HG03354 (cell line): ENCODE measurements around the gene DNAH10.
"Not testable (repeated sequence)": the region's sequence is repeated elsewhere in the genome, so short reads cannot be mapped to it uniquely, and the experiment has no call there.

Experiments
- ATAC-seq: cut with Tn5 transposase; IDR thresholded peaks from one replicate; pipeline ENCODE4 v1.9.1; 2021; ENCODE audit warnings: mild to moderate bottlenecking; ENCODE audit not compliant: unreplicated experiment, poor library complexity, severe bottlenecking

DNAH10 gene

DNA sequence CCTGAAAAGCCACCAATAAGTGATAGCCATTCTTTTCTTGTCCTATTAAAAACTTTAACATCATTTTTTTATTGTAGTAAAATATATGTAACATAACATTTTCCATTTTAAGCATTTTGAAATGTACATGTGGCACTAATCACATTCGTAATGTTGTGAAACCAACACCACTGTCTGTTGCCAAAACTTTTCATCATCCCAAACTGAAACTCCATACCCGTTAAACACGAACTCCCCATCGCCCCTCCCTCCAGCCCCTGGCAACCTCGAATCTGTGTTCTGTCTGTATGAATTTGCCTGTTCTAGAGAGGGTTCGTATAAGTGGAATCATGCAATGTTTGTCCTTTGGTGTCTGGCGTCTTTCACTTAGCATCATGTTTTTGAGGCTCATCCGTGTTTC, 134.7 kb downstream of the DNAH10 start:
- ATAC-seq: no peak

DNA sequence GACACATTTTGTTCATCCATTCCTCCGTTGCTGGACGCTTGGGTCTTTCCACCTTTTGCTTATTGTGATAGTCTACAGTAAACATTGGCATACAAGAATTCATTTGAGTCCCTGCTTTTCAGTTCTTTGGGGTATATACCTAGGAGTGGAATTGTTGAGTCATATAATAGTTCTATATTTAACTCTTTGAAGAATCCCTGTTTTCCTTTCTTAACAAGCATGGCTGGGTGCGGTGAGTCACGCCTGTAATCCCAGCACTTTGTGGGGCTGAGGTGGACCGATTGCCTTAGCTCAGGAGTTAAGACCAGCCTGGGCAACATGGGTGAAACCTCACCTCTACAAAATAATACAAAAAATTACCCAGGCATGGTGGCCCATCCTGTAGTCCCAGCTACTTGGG, 135.1 kb downstream of the DNAH10 start:
- no peak for ATAC-seq

DNA sequence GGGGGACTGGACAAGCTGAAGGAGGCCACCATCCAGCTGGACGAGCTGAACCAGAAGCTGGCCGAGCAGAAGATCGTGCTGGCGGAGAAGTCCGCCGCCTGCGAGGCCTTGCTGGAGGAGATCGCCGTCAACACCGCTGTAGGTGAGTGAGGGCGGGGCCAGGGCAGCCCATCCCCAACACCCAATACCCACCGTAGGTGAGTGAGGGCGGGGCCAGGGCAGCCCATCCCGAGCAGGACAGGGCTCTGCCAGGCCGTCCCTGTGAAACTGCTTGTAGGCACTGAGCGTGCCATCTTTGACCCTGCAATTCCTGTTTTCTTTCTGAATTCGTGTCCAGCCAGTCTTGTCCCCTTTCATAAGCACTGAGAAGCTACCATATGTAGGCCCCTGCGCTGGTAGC, 136.6 kb downstream of the DNAH10 start:
- ATAC-seq: no peak

DNA sequence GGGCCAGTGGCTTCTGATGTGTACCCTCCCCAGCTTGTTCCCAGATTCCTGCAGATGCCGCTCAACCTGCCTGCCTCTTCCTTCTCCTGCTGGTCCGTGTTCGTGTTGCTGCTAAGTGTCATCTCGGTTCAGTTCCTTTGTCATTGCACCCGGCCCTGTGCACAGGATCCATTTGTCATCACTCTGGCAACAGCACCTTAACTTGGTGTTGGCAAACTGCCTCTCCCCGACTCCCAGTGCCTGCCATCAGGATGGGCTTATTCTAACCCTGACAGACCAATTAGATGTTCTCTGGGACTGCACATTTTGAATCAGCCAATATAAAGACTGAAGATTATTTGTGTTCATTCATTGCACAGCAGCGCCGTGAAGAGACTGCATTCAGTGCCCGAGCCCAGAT, 137.3 kb downstream of the DNAH10 start:
- no peak for ATAC-seq

DNA sequence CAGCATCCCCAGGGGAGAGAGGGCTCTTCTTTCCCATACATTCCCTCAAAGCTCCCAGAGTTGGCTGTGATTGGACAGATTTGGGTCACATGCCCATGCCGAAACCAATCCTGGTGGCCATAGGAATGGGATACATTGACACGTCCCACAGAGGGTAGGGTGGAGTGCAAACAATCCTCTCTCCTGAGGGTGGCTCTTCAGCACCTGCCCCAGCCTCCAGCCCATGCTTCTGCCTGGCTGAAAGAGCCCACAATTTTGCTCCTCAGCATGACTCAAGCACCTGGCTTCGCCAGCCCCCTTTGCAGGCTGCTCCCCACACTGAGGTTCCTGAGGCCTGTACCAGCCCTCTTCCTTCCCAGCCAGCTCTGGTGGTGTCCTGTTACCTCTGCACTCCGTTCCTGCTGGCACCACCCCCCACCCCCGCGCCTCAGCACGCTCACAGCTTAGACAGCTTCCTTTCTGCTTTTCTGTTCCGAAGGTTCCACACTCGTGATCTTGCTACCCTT, 138.8 kb downstream of the DNAH10 start:
- ATAC-seq: no peak

DNA sequence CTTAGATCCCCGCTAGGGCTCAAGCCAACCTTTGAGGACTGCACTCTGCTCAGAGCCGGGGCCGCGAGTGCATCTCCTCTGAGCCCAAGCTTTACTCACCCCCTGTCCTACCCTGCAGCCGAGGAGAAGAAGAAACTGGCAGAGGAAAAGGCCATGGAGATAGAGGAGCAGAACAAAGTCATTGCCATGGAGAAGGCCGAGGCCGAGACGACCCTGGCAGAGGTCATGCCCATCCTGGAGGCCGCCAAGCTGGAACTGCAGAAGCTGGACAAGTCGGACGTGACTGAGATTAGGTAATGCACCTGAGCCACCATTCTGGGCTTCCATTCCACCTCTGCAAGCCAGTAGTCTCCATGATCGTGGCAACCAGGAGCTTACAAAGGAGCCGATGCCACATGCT, 140.7 kb downstream of the DNAH10 start:
- no peak for ATAC-seq

DNA sequence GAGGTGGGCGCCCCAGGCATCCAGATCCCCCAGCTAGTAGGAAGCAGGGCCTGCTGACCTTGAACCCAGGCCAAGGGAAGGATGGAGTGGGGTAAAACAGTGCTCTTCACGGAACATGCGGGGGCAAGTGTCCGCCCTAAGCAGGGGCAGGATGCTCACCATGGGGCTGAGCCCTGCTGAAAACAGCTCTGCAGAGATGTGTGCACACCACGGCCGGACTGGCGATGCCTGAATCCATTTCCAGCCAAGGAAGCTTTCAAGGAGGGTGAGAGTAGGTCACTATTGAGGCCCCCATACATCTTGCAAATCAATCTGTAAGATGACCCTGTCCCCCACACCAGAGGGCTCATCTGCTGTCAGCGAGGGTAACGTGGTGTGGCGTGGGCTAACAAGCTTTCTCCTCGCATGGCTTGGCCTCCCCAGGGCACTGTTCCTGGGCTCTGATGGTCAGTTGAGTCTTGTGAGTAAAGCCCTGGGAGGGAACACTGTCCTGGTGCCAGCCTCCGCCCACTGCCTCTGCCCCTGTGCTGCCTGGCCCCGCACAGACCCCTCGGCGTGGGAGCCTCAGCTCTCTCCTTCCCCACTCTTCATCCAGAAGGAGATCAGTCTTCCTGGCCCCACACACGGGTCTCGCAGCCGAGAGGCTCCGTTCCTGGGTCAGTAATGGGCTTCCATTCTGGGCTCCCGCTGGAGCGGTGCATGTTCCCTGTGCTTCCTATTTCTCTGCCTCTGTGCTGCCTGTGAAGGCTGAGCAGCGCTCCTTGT, 141.4 kb downstream of the DNAH10 start:
- ATAC-seq: no peak

DNA sequence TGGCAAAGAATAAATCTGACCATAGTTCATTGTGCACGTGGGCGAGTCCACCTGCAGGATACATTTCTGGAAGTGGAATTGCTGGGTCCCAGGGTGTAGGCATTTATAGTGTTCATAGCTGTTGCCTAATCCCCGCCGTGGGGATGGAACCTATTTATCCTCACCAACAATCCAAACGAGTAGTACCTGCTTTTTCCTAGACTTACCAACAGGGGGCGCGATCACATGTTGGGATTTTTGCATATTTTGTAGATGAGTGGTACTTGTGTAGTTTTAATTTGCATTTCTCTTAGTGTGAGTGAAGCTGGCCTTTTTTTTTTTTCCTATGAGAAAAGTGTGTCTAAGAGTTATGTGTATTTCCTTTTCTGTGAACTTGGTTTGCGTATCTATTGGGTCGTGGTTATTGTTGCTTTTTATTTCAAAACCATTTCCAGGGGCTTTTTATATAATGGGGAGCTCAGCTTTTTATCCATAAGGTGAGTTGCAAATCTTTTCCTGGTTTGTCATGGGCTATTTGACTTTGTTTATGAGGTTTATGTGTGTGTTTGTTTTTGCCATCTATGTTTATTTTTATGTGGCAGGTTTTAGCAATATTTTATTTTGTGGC, 143.3 kb downstream of the DNAH10 start:
- ATAC-seq: peak; percentile 52

DNA sequence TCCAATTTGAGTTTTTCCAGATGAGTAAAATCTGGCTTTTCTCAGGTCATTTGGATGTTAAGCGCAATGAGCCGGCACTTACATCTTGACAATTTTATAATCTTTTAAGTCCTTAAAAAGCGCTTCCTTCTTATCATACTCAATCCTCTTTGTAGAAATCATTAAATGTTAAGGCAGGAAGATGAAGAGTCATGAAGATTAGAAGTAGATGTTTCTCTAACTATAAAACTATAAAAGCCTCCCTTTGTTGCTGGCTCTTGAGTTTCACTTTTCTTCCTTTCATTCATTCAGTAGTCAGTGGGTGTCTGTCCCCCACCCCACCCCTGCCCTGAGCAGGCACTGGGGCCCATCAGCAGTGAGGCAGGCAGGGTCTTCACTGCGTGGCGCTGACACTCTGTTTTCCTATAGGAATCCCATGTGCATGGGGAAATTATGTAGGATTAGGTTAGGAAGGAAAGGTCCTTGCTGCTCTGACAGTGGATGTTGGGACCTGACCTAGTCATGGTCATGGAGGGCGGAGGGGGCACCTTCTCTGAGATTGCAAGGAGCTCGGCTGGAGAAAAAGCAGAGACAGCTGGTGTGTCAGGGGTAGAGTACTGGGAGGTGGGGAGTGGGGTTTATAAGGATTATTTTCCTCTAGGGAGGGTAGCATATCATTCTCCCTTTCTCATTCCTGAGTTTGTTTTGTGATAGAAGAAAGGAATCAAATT, 144.8 kb downstream of the DNAH10 start:
- no peak for ATAC-seq

DNA sequence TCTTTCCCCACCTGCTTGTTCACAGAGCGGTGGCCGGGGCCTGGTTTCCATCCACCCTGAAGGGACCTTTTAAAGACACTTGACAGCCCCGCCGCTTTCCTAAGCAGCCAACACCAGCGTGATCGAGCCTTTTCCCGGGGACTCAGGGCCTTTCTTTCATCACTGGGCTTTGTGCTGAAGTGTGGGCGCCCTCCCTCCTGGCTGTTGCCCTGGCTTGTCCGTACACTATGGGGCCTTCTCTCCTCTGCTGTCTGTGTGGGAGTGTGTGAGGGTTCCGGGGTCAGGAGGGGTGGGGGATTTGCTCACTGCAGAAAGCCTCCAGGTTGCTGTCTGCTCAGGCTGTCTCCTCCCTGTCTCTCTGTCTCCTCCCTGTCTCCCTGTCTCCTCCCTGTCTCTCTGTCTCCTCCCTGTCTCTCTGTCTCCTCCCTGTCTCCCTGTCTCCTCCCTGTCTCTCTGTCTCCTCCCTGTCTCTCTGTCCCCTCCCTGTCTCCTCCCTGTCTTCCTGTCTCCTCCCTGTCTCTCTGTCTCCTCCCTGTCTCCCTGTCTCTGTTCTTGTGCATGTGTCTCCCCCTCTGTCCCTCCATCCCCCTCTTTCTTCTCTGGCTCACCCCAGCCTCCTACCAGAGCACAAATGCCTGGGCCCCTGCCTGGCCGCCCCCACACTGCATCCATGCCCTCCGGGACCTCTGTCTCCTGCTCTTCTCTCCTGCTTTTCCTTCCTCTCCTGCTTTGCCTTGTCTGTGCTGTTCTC, 145.8 kb downstream of the DNAH10 start:
- no peak for ATAC-seq

DNA sequence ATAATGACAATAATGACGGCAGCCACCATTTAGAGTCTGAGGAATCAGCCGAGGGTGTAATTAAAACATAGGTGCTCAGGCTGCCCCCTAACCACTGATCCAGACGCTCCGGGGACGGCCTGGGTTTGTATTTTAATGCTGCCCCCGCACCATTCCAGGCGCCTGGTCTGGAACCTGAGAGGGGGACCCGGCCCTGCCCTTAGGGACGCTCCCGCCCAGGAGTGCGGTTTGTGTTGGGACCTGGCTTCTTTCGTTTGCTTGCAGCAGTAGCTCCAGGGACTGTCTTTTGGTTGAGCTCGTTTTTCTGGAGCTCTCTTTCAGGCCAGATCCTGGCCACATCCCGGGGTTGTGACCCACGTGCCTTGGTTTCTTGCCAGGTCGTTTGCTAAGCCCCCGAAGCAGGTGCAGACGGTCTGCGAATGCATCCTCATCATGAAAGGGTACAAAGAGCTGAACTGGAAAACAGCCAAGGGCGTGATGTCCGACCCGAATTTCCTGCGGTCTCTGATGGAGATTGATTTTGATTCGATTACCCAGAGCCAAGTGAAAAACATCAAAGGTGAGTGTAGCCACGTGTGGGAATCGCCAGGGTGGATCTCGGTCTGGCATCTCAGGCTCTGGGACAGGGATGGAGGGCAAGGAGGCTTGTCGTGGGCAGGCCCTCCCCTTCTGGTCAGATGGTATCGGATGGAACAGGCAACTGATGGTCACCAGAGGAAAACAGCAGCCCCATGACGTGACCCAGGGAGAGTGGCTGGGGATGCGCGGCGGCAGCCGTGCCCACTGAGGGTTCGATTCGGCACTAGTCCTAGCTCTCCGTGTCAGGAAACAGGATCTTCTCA, 147.0 kb downstream of the DNAH10 start:
- ATAC-seq: no peak

DNA sequence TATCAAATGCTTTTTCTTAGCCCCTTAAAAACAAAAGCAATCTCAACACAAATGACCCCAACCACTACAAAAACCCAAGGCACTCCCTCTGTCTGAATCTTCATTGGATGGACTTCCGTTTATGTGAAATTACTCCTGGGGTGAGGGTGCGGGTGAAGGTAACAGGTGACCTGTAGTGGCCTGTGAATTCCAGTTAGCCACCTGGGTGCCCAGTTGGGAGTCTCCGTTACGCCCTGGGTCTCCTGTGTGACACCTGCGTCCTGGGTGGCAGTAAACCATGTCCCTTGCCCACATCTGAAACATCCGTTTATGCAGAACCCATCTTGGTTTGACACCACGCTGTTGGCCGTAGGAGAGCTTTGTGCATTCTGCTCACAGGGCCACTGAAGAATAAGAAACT, 148.0 kb downstream of the DNAH10 start:
- ATAC-seq: no peak

DNA sequence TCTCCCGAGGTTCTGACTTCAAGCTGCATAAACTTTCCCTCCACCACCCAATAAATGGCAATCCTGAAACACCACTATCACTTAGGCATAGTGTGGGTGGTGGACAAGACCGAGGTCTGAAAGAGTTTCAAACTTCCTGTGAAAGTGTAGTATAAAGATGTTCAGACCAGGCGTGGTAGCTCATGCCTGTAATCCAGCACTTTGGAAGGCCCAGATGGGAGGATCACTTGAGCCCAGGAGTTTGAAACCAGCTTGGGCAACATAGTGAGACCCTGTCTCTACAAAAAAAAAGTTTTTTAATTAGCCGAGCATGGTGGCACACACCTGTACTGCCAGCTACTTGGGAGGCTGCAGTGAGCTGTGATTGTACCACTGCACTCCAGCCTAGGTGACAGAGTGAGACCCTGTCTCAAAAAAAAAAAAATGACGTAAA, 148.7 kb downstream of the DNAH10 start:
- ATAC-seq: no peak

DNA sequence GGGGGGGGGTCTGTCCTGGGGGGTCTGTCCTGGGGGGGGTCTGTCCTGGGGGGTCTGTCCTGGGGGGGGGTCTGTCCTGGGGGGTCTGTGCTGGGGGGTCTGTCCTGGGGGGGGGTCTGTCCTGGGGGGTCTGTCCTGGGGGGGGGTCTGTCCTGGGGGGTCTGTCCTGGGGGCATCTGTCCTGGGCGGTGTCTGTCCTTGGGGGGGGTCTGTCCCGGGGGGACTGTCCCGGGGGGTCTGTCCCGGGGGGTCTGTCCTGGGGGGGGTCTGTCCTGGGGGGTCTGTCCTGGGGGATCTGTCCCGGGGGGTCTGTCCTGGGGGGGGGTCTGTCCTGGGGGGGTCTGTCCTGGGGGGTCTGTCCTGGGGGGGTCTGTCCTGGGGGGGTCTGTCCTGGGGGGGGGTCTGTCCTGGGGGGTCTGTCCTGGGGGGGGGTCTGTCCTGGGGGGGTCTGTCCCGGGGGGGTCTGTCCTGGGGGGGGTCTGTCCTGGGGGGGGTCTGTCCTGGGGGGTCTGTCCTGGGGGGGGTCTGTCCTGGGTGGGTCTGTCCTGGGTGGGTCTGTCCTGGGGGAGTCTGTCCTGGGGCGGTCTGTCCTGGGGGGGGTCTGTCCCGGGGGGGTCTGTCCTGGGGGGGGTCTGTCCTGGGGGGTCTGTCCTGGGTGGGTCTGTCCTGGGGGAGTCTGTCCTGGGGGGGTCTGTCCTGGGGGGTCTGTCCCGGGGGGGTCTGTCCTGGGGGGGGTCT, 149.7 kb downstream of the DNAH10 start:
- ATAC-seq: not testable (repeated sequence)

DNA sequence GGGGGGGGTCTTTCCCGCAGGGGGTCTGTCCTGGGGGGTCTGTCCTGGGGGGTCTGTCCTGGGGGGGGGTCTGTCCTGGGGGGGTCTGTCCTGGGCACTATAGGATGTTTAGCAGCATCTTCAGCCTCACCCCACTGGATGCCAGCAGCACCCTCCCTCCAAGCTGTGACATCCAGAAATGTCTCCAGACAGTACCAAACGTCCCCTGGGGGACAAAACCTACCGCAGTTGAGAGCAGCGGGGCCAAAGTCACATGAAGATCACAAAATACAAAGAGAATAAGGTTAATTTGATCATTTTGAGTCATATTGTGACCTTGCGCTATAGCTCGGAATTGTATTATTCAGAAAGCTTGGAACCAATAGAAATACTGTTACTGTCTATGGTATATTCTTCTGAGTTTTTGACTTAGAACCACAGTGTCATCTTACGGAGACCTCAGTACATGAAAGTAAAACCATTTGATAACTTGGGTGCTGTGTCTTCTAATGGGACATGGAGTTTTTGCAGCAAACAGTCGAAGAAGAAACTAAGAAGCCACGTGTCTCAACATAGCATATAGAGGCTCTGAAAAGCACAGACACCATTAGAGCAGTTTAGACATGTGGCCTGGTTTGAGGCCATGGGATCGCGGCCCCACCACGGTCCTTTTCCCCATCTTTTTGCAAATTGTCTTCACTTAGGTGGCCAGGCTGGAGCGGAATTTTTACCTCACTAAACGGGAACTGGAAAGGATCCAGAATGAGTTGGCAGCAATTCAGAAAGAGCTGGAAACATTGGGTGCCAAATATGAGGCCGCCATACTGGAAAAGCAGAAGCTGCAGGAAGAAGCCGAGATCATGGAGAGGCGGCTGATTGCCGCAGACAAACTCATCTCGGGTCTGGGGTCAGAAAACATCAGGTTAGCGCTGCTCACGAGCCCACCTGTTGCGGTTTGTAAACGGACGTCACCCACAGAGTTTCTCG, 150.6 kb downstream of the DNAH10 start:
- no peak for ATAC-seq

DNA sequence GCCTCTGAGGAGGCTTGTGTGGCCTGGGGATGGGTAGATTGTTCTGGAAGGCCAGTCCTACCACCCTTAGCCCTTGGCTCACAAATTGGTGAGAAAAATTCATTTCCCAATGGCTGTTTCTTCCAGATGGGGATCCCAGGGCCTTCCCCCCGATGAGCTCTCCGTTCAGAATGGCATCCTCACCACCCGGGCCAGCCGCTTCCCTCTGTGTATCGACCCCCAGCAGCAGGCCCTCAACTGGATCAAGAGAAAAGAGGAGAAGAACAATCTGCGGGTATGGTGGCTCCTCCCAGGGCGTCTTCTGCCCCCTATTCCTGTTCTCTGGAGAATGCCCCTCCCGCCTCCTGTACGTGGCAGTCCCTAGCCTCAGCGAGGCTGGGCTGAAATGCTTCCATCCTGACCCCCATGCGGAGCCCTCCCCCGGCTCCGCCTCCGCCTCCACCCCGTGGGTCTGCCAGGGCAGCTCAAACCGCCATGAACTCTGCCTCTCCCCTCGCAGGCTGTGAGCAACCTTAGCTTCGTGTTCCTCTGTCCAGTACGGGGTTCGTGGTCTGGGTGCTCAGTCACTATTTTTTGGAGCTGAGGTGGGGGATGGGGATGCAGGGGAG, 152.7 kb downstream of the DNAH10 start:
- no peak for ATAC-seq

DNA sequence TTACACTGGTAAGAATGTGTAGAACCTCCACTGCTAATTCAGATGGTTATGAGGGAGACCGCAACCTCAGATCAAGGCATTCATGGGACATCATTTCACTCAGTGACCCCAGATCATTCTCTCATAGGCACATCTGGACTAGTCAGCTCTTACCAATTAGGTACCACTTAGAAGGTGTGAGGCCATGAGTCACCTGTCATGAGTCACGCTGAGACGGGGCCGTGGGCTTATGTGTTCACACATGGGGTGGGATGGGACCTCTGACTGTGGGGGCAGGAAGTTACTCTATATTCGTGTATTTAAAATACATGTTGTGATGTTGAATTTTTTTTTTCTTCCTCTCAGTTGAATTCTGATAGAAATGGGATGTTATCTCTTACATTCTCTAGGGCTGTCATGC, 154.6 kb downstream of the DNAH10 start:
- no peak for ATAC-seq
